HCT116 (cell line): Measurements from ENCODE around the gene ARL15. TPM values are rescaled to one million over a fixed set of nuclear protein-coding genes. Genes with fewer than 3 reads are reported as not detected.

Source experiments
- ATAC-seq: fragments of 200-7000 bp; cut with Tn5 transposase; 2 replicates; pipeline ENCODE4 v1.9.1; 2020; ENCODE audit warnings: mild to moderate bottlenecking, moderate library complexity
- BruUV-seq: library from RNA; stranded (reverse); fragments of 400-500 nt; replicated peaks from 2 replicates; lab custom pipeline; 2021; lab: Mats Ljungman, UMichigan
- CTCF ChIA-PET: fragments of 300-600 bp; sonication (Branson Sonifier 250); formaldehyde crosslinking; loops from one replicate; lab custom pipeline; 2021; ENCODE audit warnings: antibody characterized with exemption; lab: Charles Lee
- POLR2A ChIA-PET: fragments of 300-600, 350-600 bp; sonication (Branson Sonifier 250); formaldehyde crosslinking; loops from one replicate; lab custom pipeline; 2021; ENCODE audit warnings: antibody characterized with exemption; lab: Charles Lee
- RAD21 ChIA-PET, 2 experiments: fragments of 300-600 bp; sonication (Branson Sonifier 250); formaldehyde crosslinking; loops; one replicate each; lab custom pipeline; 2023; ENCODE audit warnings: low total read pairs in 2 of 2; ENCODE audit not compliant: uncharacterized antibody in 2 of 2, unreplicated experiment in 2 of 2, low non-redundant PET in 1 of 2; lab: Charles Lee
- DNase-seq: peaks from one replicate; pipeline ENCODE4 v3.0.0-alpha.2; 2010; ENCODE audit warnings: low read depth, low spot score
- H2AFZ ChIP-seq: fragments of 200-600 bp; shearing (Covaris generic), sonication (generic); 2 replicates; pipeline ENCODE4 v1.6.1; 2017; ENCODE audit warnings: low read depth, mixed run types, mixed read lengths, antibody characterized with exemption, low read length; ENCODE audit not compliant: poor library complexity, severe bottlenecking
- H3K27ac ChIP-seq: 2 replicates; pipeline ENCODE4 v1.5.1; 2012; ENCODE audit warnings: low read depth, low read length
- H3K27me3 ChIP-seq: fragments of 200-600 bp; sonication (generic); 2 replicates; pipeline ENCODE4 v1.6.1; 2016; ENCODE audit warnings: mixed run types, low read length, mixed read lengths; ENCODE audit not compliant: insufficient read depth
- H3K36me3 ChIP-seq, 2 experiments: fragments of 200-500 bp in 1 of 2; fragments of 200-600 bp in 1 of 2; sonication (Bioruptor generic) in 1 of 2; sonication (generic) in 1 of 2; 2 replicates each; pipeline versions ENCODE4 v1.5.1 to v1.6.1; 2014 to 2016; ENCODE audit warnings: low read length in 2 of 2, inconsistent platforms in 1 of 2, mixed read lengths in 1 of 2, mixed run types in 1 of 2; ENCODE audit not compliant: insufficient read depth in 2 of 2, control insufficient read depth in 1 of 2
- H3K4me1 ChIP-seq, 2 experiments: fragments of 200-600 bp in 1 of 2; sonication (generic) in 1 of 2; 2 replicates each; pipeline versions ENCODE4 v1.5.1 to v1.6.1; 2012 to 2017; ENCODE audit warnings: low read length in 2 of 2, inconsistent platforms in 1 of 2, mild to moderate bottlenecking in 1 of 2, mixed read lengths in 1 of 2, mixed run types in 1 of 2, moderate library complexity in 1 of 2; ENCODE audit not compliant: insufficient read depth in 2 of 2, control insufficient read depth in 1 of 2
- H3K4me2 ChIP-seq: fragments of 200-600 bp; sonication (generic); 2 replicates; pipeline ENCODE4 v1.6.1; 2017; ENCODE audit warnings: mixed run types, low read length, mixed read lengths
- H3K4me3 ChIP-seq, 2 experiments: fragments of 200-600 bp in 1 of 2; sonication (generic) in 1 of 2; replicated peaks in 1 of 2; 2 replicates each; pipeline ENCODE4 v1.5.1; 2011 to 2016; ENCODE audit warnings: low read length in 2 of 2, control low read depth in 1 of 2, low read depth in 1 of 2, mild to moderate bottlenecking in 1 of 2, mixed read lengths in 1 of 2, mixed run types in 1 of 2
- H3K79me2 ChIP-seq: fragments of 200-600 bp; sonication (generic); 2 replicates; pipeline ENCODE4 v1.6.1; 2017; ENCODE audit warnings: mild to moderate bottlenecking, mixed run types, low read length, moderate library complexity, mixed read lengths; ENCODE audit not compliant: insufficient read depth
- H3K9ac ChIP-seq: fragments of 200-600 bp; sonication (generic); 2 replicates; pipeline ENCODE4 v1.6.1; 2016; ENCODE audit warnings: low read length, mixed read lengths
- H3K9me2 ChIP-seq: fragments of 200-600 bp; sonication (generic), shearing (Covaris generic); 2 replicates; pipeline ENCODE4 v1.6.1; 2017; ENCODE audit warnings: mixed run types, mild to moderate bottlenecking, moderate library complexity; ENCODE audit not compliant: insufficient read depth
- H3K9me3 ChIP-seq, 2 experiments: fragments of 200-500 bp in 1 of 2; fragments of 200-600 bp in 1 of 2; sonication (Bioruptor generic) in 1 of 2; sonication (generic) in 1 of 2; 2 replicates each; pipeline ENCODE4 v1.6.1; 2014 to 2017; ENCODE audit warnings: low read length in 2 of 2, mixed read lengths in 2 of 2, inconsistent platforms in 1 of 2, low read depth in 1 of 2, mild to moderate bottlenecking in 1 of 2, mixed run types in 1 of 2, moderate library complexity in 1 of 2; ENCODE audit not compliant: control insufficient read depth in 1 of 2, insufficient read depth in 1 of 2
- H4K20me1 ChIP-seq: fragments of 200-600 bp; sonication (generic), shearing (Covaris generic); 2 replicates; pipeline ENCODE4 v1.6.1; 2017; ENCODE audit warnings: mixed run types, mild to moderate bottlenecking, moderate library complexity; ENCODE audit not compliant: insufficient read depth
- CBX3 ChIP-seq: IDR thresholded peaks from 2 replicates; pipeline ENCODE4 v1.6.1; 2012; ENCODE audit warnings: low read depth
- EZH2phosphoT487 ChIP-seq: fragments of 200-600 bp; IDR thresholded peaks from 2 replicates; pipeline ENCODE4 v1.6.1; 2018; ENCODE audit warnings: antibody characterized with exemption, borderline replicate concordance
- FOSL1 ChIP-seq: IDR thresholded peaks from 2 replicates; pipeline ENCODE4 v1.6.1; 2012; ENCODE audit warnings: low read depth
- JUND ChIP-seq: IDR thresholded peaks from 2 replicates; pipeline ENCODE4 v1.6.1; 2012
- MAX ChIP-seq: IDR thresholded peaks from 2 replicates; pipeline ENCODE4 v1.6.1; 2012
- POLR2A ChIP-seq: IDR thresholded peaks from 2 replicates; pipeline ENCODE4 v1.7.0; 2011; ENCODE audit warnings: borderline replicate concordance; ENCODE audit not compliant: insufficient read depth, insufficient read length; ENCODE audit errors: extremely low read depth
- POLR2AphosphoS5 ChIP-seq: IDR thresholded peaks from 2 replicates; pipeline ENCODE4 v1.6.1; 2011; ENCODE audit warnings: mild to moderate bottlenecking, low read depth, low read length, moderate library complexity
- RAD21 ChIP-seq: IDR thresholded peaks from 2 replicates; pipeline ENCODE4 v1.6.1; 2012; ENCODE audit warnings: low read depth, mild to moderate bottlenecking
- REST ChIP-seq: IDR thresholded peaks from 2 replicates; pipeline ENCODE4 v1.6.1; 2012; ENCODE audit warnings: low read depth
- SP1 ChIP-seq: IDR thresholded peaks from 2 replicates; pipeline ENCODE4 v1.6.1; 2012; ENCODE audit warnings: low read depth
- SRF ChIP-seq: IDR thresholded peaks from 2 replicates; pipeline ENCODE4 v1.6.1; 2012; ENCODE audit warnings: low read depth
- TCF7L2 ChIP-seq: IDR thresholded peaks from 2 replicates; pipeline ENCODE4 v1.7.0; 2011; ENCODE audit warnings: borderline replicate concordance, inconsistent platforms; ENCODE audit not compliant: insufficient read depth, insufficient read length; ENCODE audit errors: extremely low read depth
- YY1 ChIP-seq: IDR thresholded peaks from 2 replicates; pipeline ENCODE4 v1.6.1; 2011; ENCODE audit warnings: low read length, low read depth, moderate library complexity, mild to moderate bottlenecking; ENCODE audit not compliant: insufficient replicate concordance; ENCODE audit errors: extremely low read depth
- ZBTB33 ChIP-seq: IDR thresholded peaks from 2 replicates; pipeline ENCODE4 v1.6.1; 2011; ENCODE audit warnings: mild to moderate bottlenecking, low read length, moderate library complexity; ENCODE audit not compliant: insufficient replicate concordance; ENCODE audit errors: extremely low read depth
- ZFX ChIP-seq: fragments of 450-650 bp; IDR thresholded peaks from 2 replicates; pipeline ENCODE4 v1.6.1; 2017
- ZNF274 ChIP-seq: fragments of 200-500 bp; sonication (Bioruptor generic); IDR thresholded peaks from 2 replicates; pipeline ENCODE4 v1.6.1; 2014; ENCODE audit warnings: mild to moderate bottlenecking, low read depth, low read length, inconsistent platforms
- intact Hi-C: fragments of 100-400 bp; cut with micrococcal nuclease; formaldehyde crosslinking; loops from 2 replicates; pipeline ENCODE4 v1.10.0; 2022
- total RNA-seq: library from RNA; stranded (reverse); gene quantifications from one replicate; pipeline ENCODE4 v1.2.1, GENCODE V29; 2021; ENCODE audit not compliant: unreplicated experiment

Gene ARL15
- total RNA-seq, 1 experiment from 2014 or later: 15.0 TPM

GRCh38 chr5:54165687-54166086, 144.7 kb downstream of the ARL15 start:
- Histone ChIP-seq H3K4me2 (no peak overlapping the region), H3K9me3 (no peaks in the 10 kb centered on the region), H3K79me2 (no peaks in the 10 kb centered on the region), H3K4me1 (no peaks in the 10 kb centered on the region), H2AFZ (no peak overlapping the region), H3K4me3 (no peak overlapping the region), H3K27ac (no peak overlapping the region), H3K9me2 (no peaks in the 10 kb centered on the region), H4K20me1 (no peaks in the 10 kb centered on the region), H3K9ac (no peak overlapping the region), H3K27me3 (no peaks in the 10 kb centered on the region), H3K36me3 (no peaks in the 10 kb centered on the region)
- DNase-seq (no peak), ATAC-seq (no peak)
- CTCF ChIA-PET: no interaction called here
- POLR2A ChIA-PET: no interaction called here
- no peak for TF ChIP-seq MAX
- TF ChIP-seq EZH2phosphoT487: no peak
- no peak for TF ChIP-seq SRF
- no peak for TF ChIP-seq RAD21
- no peak for TF ChIP-seq YY1
- TF ChIP-seq ZBTB33: no peak
- no peak for TF ChIP-seq POLR2AphosphoS5
- TF ChIP-seq ZFX: no peak
- TF ChIP-seq CBX3: no peak
- TF ChIP-seq POLR2A: no peak
- no peak for TF ChIP-seq FOSL1
- no peak for TF ChIP-seq SP1
- no peak for TF ChIP-seq TCF7L2
- no peak for TF ChIP-seq REST
- no peak for TF ChIP-seq JUND
- no peak for TF ChIP-seq ZNF274
- no TSS peak for BruUV-seq
- RAD21 ChIA-PET: no interaction called here
- intact Hi-C loops: no loop called here
